ENCODE data around the gene HPSE2. TPM values are rescaled to one million over a fixed set of nuclear protein-coding genes. Genes with fewer than 3 reads are reported as not detected.

HPSE2 gene
- total RNA-seq, 1 donor from 2014 or later: not detected

DNA sequence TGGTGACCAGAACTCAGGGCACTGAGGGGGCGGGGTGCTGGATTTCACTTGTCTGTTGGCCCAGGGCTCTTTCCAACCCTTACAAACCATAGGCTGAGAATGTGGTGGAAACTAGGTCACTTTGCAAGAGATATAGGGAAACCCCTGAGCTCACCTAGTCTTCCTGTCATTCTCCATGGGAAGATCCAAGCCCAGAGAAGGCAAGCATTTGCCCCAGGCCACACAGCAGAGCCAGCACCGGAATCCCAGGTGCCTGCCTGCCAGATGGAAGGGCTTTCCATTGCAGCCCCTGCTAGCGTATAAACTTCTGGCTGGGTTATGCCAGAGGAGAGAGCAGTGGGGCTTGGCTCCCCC lies 821.1 kb downstream of the HPSE2 start:
- no peak for DNase-seq (ENCODE audit: low read depth)
- H3K4me3 ChIP-seq (ENCODE audit: low read depth, low read length): peak overlapping the region; percentile 42
- FAIRE-seq: no peak
- peaks cover 4% of the 10 kb centered on the region for H3K36me3 ChIP-seq (ENCODE audit: control insufficient read depth, insufficient read depth, low read length)
- TF ChIP-seq, protein P1, sequence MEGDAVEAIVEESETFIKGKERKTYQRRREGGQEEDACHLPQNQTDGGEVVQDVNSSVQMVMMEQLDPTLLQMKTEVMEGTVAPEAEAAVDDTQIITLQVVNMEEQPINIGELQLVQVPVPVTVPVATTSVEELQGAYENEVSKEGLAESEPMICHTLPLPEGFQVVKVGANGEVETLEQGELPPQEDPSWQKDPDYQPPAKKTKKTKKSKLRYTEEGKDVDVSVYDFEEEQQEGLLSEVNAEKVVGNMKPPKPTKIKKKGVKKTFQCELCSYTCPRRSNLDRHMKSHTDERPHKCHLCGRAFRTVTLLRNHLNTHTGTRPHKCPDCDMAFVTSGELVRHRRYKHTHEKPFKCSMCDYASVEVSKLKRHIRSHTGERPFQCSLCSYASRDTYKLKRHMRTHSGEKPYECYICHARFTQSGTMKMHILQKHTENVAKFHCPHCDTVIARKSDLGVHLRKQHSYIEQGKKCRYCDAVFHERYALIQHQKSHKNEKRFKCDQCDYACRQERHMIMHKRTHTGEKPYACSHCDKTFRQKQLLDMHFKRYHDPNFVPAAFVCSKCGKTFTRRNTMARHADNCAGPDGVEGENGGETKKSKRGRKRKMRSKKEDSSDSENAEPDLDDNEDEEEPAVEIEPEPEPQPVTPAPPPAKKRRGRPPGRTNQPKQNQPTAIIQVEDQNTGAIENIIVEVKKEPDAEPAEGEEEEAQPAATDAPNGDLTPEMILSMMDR (IDR thresholded peaks at IDR 0.05; ENCODE audit: insufficient read depth, low read length, severe bottlenecking): no peak
- no peaks in the 10 kb centered on the region for H3K27me3 ChIP-seq (ENCODE audit: control insufficient read depth, insufficient read depth, low read length)

GRCh38 chr10:98411768-98412167 lies 823.9 kb downstream of the HPSE2 start:
- Histone ChIP-seq H3K4me3 (ENCODE audit: low read depth, low read length) (no peak overlapping the region), H3K27me3 (ENCODE audit: control insufficient read depth, insufficient read depth, low read length) (no peaks in the 10 kb centered on the region), H3K36me3 (ENCODE audit: control insufficient read depth, insufficient read depth, low read length) (no peaks in the 10 kb centered on the region)
- TF ChIP-seq, protein P1 (IDR thresholded peaks at IDR 0.05; ENCODE audit: insufficient read depth, low read length, severe bottlenecking): no peak
- no peak for DNase-seq (ENCODE audit: low read depth)
- FAIRE-seq: no peak

GRCh38 chr10:98411166-98411565 lies 824.5 kb downstream of the HPSE2 start:
- DNase-seq (ENCODE audit: low read depth) (no peak), FAIRE-seq (no peak)
- H3K27me3 ChIP-seq (ENCODE audit: control insufficient read depth, insufficient read depth, low read length): no peaks in the 10 kb centered on the region
- H3K4me3 ChIP-seq (ENCODE audit: low read depth, low read length): no peak overlapping the region
- TF ChIP-seq, protein P1 (IDR thresholded peaks at IDR 0.05; ENCODE audit: insufficient read depth, low read length, severe bottlenecking): no peak
- H3K36me3 ChIP-seq (ENCODE audit: control insufficient read depth, insufficient read depth, low read length): no peaks in the 10 kb centered on the region

DNA sequence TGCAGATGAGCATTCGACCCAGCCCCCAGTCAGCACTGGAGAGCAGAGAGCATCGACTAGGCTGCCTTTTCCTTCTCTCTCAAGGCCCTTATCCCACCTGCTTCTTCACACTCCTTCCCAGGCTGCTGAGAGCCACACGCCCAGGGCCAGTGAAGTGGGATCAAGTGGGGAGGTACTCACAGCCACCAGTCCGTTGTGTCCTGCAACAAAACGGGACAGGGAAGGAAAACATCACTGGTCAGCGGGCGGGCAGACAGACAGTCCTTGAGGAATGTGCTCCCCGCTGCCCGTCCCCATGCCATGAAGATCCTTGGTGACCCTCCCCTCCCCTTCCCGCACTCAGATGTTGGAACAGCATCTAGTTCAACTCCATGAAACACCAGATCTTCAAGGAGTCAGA lies 824.9 kb downstream of the HPSE2 start:
- DNase-seq (ENCODE audit: low read depth) (no peak), FAIRE-seq (no peak)
- Histone ChIP-seq H3K36me3 (ENCODE audit: control insufficient read depth, insufficient read depth, low read length) (no peaks in the 10 kb centered on the region), H3K27me3 (ENCODE audit: control insufficient read depth, insufficient read depth, low read length) (no peaks in the 10 kb centered on the region), H3K4me3 (ENCODE audit: low read depth, low read length) (no peak overlapping the region)
- TF ChIP-seq, protein P1 (IDR thresholded peaks at IDR 0.05; ENCODE audit: insufficient read depth, low read length, severe bottlenecking): no peak

GRCh38 chr10:98410135-98410743 lies 825.4 kb downstream of the HPSE2 start:
- Histone ChIP-seq H3K4me3 (ENCODE audit: low read depth, low read length) (no peak overlapping the region), H3K27me3 (ENCODE audit: control insufficient read depth, insufficient read depth, low read length) (no peaks in the 10 kb centered on the region), H3K36me3 (ENCODE audit: control insufficient read depth, insufficient read depth, low read length) (no peaks in the 10 kb centered on the region)
- TF ChIP-seq, protein P1 (IDR thresholded peaks at IDR 0.05; ENCODE audit: insufficient read depth, low read length, severe bottlenecking): no peak
- FAIRE-seq: no peak
- DNase-seq (ENCODE audit: low read depth): no peak

DNA sequence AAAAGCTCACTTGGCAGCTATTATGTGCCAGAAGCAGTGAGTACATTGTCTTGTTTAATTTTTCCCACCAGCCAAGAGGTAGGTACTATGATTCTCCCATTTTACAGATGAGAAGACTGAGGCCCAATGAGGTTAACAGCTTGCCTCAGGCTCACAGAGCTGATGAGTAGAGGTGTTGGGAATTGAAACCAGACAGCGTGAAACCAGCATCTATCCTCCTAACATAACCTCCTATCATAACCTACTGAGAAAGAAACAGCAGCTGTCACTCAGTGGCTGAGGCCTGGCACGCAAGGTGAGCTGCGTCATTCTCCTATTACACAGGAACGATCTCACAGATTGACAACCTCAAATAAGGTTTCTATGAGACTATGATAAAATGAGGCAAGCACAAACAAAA lies 826.9 kb downstream of the HPSE2 start:
- Histone ChIP-seq H3K36me3 (ENCODE audit: control insufficient read depth, insufficient read depth, low read length) (no peaks in the 10 kb centered on the region), H3K4me3 (ENCODE audit: low read depth, low read length) (no peak overlapping the region), H3K27me3 (ENCODE audit: control insufficient read depth, insufficient read depth, low read length) (no peaks in the 10 kb centered on the region)
- TF ChIP-seq, protein P1 (IDR thresholded peaks at IDR 0.05; ENCODE audit: insufficient read depth, low read length, severe bottlenecking): no peak
- FAIRE-seq (no peak), DNase-seq (ENCODE audit: low read depth) (no peak)

Data from bronchial epithelial cell (primary cell).